Prostate gland (tissue), 2 donors: ENCODE results near the gene RNF148. TPM values are rescaled to one million over a fixed set of nuclear protein-coding genes. Genes with fewer than 3 reads are reported as not detected.

ENCODE experiments used
- DNase-seq: peaks from one replicate; pipeline ENCODE4 v3.0.0-alpha.2; 2019; ENCODE audit warnings: low spot score
- H3K27ac ChIP-seq, 2 donors: fragments of 200-600 bp; sonication (generic); 2 replicates each; pipeline ENCODE4 v1.5.1; 2017 to 2019
- H3K27me3 ChIP-seq: fragments of 200-600 bp; sonication (generic); replicated peaks from 2 replicates; pipeline ENCODE4 v1.5.1; 2019; ENCODE audit not compliant: insufficient read depth
- H3K36me3 ChIP-seq, 2 donors: fragments of 200-600 bp; sonication (generic); 1 replicate in 1 of 2; 2 replicates in 1 of 2; pipeline versions ENCODE4 v1.5.1 to v1.8.1; 2017 to 2019
- H3K4me1 ChIP-seq: fragments of 200-600 bp; sonication (generic); replicated peaks from 2 replicates; pipeline ENCODE4 v1.5.1; 2019
- H3K4me3 ChIP-seq, 2 donors: fragments of 200-600 bp; sonication (generic); 2 replicates each; pipeline ENCODE4 v1.5.1; 2017 to 2019
- H3K9me3 ChIP-seq: fragments of 200-600 bp; sonication (generic); 2 replicates; pipeline ENCODE4 v1.5.1; 2017
- POLR2A ChIP-seq: fragments of 450-650 bp; IDR thresholded peaks from one replicate; pipeline ENCODE4 v1.6.1; 2016; ENCODE audit warnings: antibody characterized with exemption, mild to moderate bottlenecking
- POLR2AphosphoS5 ChIP-seq: sonication (generic); formaldehyde crosslinking; IDR thresholded peaks from one replicate; pipeline ENCODE4 v1.6.1; 2017; ENCODE audit warnings: antibody characterized with exemption
- WGBS: methylation state at CpG from one replicate; pipeline ENCODE4 v1.1.5; 2018; 5-methylcytosine and 5-hydroxymethylcytosine counted together
- intact Hi-C: fragments of 100-400 bp; cut with DNase I; formaldehyde crosslinking; loops from one replicate; pipeline ENCODE4 v1.14.2; 2022
- total RNA-seq, 2 donors: library from RNA; depleted of rRNA; stranded (reverse); fragments of >200 nt; gene quantifications; one replicate each; pipeline ENCODE4 v1.1.0, GENCODE V29; 2016
- TF ChIP-seq, protein P1 (sequence below), 4 experiments: fragments of 200-600 bp in 2 of 4; fragments of 450-650 bp in 2 of 4; sonication (generic) in 2 of 4; IDR thresholded peaks; 1 replicate in 3 of 4; 2 replicates in 1 of 4; pipeline ENCODE4 v1.5.1; 2016 to 2019; ENCODE audit warnings: antibody characterized with exemption in 4 of 4, mild to moderate bottlenecking in 2 of 4, moderate library complexity in 2 of 4

RNF148 gene, protein sequence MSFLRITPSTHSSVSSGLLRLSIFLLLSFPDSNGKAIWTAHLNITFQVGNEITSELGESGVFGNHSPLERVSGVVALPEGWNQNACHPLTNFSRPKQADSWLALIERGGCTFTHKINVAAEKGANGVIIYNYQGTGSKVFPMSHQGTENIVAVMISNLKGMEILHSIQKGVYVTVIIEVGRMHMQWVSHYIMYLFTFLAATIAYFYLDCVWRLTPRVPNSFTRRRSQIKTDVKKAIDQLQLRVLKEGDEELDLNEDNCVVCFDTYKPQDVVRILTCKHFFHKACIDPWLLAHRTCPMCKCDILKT
- total RNA-seq = 1 to 10 TPM; 2.9 to 3.4 TPM

GRCh38 chr7:122702872-122703510, at the start of gene RNF148:
Gene RNF148, minus strand, starts transcription at chr7:122702922. Its CDS starts 172 bp downstream, at chr7:122702750.
- intact Hi-C loops = no loop called here
- WGBS = 93% methylated on average over 1 of the region's 1 CpG
- Histone ChIP-seq H3K4me1 (no peaks in the 10 kb centered on the region), H3K4me3 (no peak within 1 kb of the TSS), H3K27me3 (no peaks in the 10 kb centered on the region), H3K9me3 (no peaks in the 10 kb centered on the region), H3K27ac (no peak within 1 kb of the TSS), H3K36me3 (no peaks in the 10 kb centered on the region)
- no peak for DNase-seq
- no peak for TF ChIP-seq POLR2A
- TF ChIP-seq POLR2AphosphoS5 = no peak
- TF ChIP-seq, protein P1, sequence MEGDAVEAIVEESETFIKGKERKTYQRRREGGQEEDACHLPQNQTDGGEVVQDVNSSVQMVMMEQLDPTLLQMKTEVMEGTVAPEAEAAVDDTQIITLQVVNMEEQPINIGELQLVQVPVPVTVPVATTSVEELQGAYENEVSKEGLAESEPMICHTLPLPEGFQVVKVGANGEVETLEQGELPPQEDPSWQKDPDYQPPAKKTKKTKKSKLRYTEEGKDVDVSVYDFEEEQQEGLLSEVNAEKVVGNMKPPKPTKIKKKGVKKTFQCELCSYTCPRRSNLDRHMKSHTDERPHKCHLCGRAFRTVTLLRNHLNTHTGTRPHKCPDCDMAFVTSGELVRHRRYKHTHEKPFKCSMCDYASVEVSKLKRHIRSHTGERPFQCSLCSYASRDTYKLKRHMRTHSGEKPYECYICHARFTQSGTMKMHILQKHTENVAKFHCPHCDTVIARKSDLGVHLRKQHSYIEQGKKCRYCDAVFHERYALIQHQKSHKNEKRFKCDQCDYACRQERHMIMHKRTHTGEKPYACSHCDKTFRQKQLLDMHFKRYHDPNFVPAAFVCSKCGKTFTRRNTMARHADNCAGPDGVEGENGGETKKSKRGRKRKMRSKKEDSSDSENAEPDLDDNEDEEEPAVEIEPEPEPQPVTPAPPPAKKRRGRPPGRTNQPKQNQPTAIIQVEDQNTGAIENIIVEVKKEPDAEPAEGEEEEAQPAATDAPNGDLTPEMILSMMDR (IDR thresholded peaks at IDR 0.05) = no peak

DNA sequence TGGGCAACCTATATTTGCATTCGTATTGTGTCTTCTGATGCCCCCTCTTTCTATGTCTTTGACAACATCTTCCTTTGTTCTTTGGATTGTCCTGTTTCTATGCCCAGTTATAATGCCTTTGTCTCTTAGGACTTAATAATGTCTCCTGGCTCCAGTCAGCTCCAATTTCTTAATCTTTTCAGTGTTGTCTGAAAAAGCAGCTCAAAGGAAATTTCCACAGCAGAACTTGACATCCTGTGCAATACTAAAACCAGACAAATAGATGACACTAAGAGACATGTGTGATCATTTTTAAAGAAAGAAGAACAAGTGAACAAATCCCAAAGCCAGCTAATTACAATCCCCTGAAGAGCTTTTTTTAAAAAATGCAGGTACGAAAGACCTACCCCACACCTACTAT, 47.7 kb upstream of the RNF148 start:
- no peak for TF ChIP-seq POLR2A
- TF ChIP-seq POLR2AphosphoS5 = no peak
- TF ChIP-seq, protein P1 (IDR thresholded peaks at IDR 0.05) = no peak
- intact Hi-C loops = no loop called here
- 94% methylated on average over 2 of the region's 2 CpGs for WGBS
- H3K27me3 ChIP-seq = no peaks in the 10 kb centered on the region
- no peaks in the 10 kb centered on the region for H3K9me3 ChIP-seq
- no peak overlapping the region for H3K4me3 ChIP-seq
- H3K4me1 ChIP-seq = no peaks in the 10 kb centered on the region
- DNase-seq = no peak
- H3K36me3 ChIP-seq = no peaks in the 10 kb centered on the region
- no peak overlapping the region for H3K27ac ChIP-seq

DNA sequence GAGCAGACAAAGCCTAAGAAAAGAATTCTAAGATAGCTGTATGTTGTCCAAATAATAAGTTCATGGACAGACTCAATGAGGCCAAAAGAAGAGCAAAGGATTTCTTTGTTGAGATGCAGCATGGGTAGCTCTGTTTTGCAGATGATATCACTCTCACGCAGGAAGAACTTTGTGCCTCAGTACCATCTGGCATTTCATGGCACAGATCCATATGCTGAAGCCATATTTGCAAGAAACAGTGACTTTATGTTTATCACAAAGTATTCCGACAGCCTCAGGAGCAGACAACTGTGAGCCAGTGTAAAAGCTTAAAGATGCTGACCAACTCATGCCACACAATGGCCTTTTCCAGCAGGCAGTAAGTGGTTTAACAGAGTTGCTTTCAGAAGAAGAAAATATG, 45.5 kb upstream of the RNF148 start:
- no peaks in the 10 kb centered on the region for H3K36me3 ChIP-seq
- H3K9me3 ChIP-seq = no peaks in the 10 kb centered on the region
- H3K4me1 ChIP-seq = no peaks in the 10 kb centered on the region
- H3K27me3 ChIP-seq = no peaks in the 10 kb centered on the region
- no peak overlapping the region for H3K4me3 ChIP-seq
- intact Hi-C loops = no loop called here
- TF ChIP-seq, protein P1 (IDR thresholded peaks at IDR 0.05) = no peak
- TF ChIP-seq POLR2AphosphoS5 (no peak), POLR2A (no peak)
- WGBS = 98% methylated on average over 2 of the region's 2 CpGs
- no peak for DNase-seq
- H3K27ac ChIP-seq = no peak overlapping the region

DNA sequence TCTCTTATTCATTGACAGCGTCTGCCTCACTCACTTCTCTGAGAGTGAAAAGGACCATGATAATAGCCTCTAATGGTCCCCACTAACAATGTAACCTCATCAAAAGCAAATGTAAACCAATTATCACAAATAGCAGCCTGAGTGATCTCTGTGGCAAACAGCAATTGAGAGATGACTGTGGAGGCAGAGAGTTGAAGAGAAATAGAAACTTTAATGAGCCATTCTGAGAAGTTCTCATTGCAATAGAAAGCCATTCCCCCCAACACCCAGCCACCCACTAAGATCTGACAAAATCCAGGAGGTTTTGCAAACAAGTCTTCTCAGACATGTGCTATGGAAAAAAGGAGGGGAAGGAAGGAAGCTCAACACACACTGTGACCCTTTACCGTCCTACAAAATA, 44.2 kb upstream of the RNF148 start:
- intact Hi-C loops = no loop called here
- H3K9me3 ChIP-seq = no peaks in the 10 kb centered on the region
- no peaks in the 10 kb centered on the region for H3K27me3 ChIP-seq
- WGBS = 90% methylated on average over 2 of the region's 2 CpGs
- H3K27ac ChIP-seq = no peak overlapping the region
- no peaks in the 10 kb centered on the region for H3K36me3 ChIP-seq
- no peaks in the 10 kb centered on the region for H3K4me1 ChIP-seq
- no peak overlapping the region for H3K4me3 ChIP-seq
- TF ChIP-seq POLR2AphosphoS5 = no peak
- TF ChIP-seq, protein P1 (IDR thresholded peaks at IDR 0.05) = no peak
- TF ChIP-seq POLR2A = no peak
- no peak for DNase-seq

DNA sequence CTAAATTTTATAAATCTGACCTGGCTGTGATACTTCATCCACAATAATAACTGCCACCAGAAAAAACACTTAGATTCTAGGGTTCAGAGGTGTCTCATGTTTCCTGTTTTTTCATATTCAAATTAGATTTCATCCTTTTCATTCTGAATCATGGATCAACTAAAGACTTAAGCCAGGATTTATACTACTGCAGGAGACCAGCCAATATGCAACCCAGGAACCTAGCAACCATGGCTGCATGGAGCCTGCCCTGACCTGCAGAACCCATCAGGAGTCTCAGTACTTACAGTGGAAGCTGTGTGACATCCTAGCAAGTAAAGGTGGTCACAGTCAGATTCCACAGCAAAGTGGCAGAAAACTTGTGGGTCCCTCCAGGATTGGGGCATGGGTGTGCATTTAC, 40.5 kb upstream of the RNF148 start:
- intact Hi-C loops = no loop called here

More for the DNA sequence above, 40.5 kb upstream of the RNF148 start:
- no peak for DNase-seq
- Histone ChIP-seq H3K9me3 (no peaks in the 10 kb centered on the region), H3K27me3 (no peaks in the 10 kb centered on the region), H3K27ac (no peak overlapping the region), H3K36me3 (no peaks in the 10 kb centered on the region), H3K4me1 (no peaks in the 10 kb centered on the region), H3K4me3 (no peak overlapping the region)
- TF ChIP-seq, protein P1 (IDR thresholded peaks at IDR 0.05) = no peak
- TF ChIP-seq POLR2AphosphoS5 = no peak
- no peak for TF ChIP-seq POLR2A
